HG03565 (cell line): ENCODE data around the gene MAPK8IP3.
"Not testable (repeated sequence)": the region's sequence is repeated elsewhere in the genome, so short reads cannot be mapped to it uniquely, and the experiment has no call there.

ENCODE experiments used
- ATAC-seq: cut with Tn5 transposase; IDR thresholded peaks from one replicate; pipeline ENCODE4 v1.9.1; 2021; ENCODE audit warnings: mild to moderate bottlenecking, moderate library complexity; ENCODE audit not compliant: unreplicated experiment

The MAPK8IP3 gene

DNA sequence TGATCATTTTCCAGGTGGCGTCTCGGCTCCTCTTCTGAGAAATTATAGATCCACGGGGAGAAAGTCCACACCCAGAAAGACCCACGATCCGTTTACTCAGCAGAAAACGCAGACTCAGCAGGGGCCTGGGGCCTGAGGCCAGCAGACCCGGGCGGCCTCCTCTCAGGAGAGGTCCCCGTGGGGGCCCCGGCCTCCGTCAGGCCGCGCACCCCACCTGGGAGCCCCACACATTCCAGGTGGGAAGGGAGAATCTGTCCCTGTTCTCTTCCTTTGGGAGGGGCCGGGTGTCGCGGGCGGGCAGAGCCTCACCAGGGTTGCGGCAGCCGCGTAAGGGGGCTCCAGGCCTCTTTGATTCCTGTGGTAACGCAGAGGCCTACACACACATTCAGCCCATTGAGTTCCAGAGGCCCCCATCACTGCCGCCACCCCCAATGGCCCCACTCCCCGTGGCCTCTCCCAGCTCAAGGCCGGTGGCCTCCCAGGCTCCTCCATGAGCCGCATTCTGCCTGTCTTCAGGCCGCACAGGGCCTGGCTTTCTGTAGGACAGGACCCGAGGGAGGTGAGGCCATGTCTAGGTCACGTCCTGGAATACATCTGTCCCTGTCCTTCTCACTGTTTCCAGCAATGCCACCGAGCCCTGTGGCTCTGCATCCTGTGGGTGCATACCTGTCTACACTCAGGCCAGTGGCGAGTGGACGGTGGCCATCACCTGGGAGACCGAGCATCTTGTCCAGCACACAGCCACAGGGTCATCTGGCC is 89.1 kb downstream of the MAPK8IP3 start:
- ATAC-seq = no peak

DNA sequence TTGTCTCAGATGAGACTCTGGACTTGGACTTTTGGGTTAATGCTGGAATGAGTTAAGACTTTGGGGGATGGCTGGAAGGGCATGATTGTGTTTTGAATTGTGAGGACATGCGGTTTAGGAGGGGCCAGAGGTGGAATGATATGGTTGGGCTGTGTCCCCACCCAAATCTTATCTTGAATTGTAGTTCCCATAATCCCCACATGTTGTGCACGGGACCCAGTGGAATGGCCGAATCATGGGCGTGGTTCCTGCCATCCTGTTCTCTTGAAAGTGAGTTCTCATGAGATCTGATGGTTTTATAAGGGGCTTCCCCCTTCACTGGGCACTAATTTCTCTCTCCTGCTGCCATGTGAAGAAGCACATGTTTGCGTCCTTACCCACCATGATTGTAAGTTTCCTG is 93.3 kb downstream of the MAPK8IP3 start:
- ATAC-seq = not testable (repeated sequence)

DNA sequence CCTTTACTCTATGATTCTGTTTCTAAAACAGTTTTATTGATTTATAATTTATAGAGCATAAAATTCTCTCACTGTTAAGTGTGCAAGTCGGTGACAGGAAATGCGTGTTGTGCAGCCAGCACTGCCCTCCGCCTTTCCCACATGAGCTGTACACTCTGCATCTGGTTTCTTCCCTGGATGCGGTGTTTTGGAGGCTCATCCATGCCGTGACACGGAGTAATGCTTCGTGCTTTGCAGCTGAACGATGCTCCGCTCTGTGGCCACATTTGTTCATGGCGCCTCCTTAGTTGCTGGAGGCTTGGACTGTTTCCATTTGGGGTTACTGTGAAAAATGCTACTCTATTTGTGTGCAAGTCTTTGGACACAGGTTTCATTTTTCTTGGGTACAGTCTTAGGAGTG is 94.7 kb downstream of the MAPK8IP3 start:
- ATAC-seq = no peak

DNA sequence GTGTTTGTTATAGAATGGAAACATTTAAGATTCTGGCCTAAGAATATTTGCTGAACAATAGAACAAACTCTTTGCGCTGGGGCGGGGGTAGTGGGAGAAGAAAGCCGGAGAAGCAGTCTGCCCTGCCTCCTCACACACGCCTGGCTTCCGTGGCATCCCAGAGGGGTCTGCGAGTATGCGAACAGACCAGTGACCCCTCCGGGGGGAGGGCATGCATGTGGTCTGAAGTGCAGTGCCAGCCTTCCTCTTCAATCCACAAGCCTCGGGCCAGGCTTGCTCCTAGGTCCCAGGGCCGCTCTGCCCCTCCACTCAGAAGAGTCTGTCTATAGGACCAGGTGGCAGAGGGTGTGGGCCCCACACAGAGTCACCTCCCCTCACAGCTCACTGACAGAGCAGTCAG is 101.6 kb downstream of the MAPK8IP3 start:
- no peak for ATAC-seq

DNA sequence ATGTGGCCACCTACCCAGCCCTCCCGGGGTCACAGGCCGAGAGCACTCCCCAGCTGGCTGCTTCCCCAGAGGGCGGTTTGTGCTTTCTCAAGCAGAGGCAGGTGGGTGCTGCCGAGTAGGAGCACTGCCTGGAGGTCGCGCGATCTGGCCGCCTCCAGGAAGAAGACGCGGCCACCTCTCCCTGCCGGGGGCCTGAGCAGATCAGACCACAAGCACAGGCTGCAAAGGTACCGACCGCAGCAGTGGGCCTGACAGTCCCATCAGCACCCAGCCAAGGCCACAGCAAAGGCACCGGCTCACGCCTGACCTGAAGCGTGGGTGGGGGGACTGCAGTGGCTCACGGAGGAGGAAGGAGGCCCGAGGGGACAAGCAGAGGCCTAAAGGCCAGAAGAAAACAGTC is 102.7 kb downstream of the MAPK8IP3 start:
- no peak for ATAC-seq

DNA sequence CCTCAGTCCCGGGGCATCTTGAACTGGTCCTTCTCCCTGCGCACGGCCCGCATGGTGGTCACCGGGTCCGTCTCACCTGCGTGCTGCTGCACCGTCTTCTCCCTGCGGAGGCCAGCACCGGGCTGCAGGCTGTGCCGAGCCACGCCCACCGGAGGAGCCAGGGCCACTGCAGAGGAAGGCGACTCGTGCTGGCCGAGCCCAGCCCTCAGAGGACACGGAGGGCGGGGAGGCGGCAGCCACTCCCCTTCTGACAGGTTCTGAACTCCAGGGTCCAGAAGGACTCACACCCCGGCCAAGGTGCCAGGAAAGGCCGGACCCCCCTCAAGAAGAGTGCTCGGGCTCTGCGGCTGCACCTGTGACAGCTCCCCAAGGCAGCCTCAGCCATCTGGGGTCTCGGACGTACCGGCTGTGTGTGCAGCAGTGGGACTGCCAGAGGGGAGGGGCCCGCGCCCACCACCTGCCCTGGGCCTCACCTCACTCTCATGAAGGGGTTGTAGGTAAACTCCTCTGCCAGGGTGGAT is 103.3 kb downstream of the MAPK8IP3 start:
- ATAC-seq = no peak

DNA sequence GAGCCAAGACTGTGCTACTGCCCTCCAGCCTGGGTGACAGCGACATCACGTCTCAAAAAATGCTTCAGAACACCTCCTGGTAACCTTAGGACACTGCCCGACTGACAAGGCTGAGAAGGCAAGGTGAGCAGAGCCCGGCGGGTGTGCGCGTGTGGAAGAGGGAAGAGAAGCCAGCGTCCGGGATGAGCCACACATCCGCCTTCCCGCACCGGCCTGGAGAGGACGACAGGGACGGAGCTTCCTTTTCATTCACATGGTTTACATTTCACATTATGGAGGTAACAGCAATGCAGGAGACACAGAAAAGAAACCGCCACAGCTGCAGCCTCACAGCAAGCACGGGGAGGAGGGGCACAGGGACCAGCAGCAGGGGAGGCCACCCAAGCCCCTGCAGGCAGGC is 104.1 kb downstream of the MAPK8IP3 start:
- no peak for ATAC-seq

DNA sequence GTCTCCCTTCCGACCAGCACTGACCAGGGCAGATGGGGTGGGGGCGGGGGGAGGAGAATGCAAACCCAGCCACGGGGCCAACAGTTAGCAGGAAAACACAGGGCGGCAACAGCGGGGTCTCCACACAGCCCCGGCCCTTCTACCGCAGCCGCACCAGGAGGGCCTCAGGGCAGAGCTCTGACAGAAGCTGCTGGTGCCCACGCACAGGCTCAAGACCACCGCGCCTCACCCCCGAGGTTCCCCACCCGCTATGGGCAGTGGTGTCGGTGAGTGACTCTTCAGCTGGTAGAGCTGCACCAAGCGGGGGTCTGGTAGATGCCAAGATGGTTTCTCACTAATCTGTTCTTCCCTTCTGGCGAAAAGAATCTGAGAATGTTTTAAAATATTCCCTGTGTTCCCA is 104.5 kb downstream of the MAPK8IP3 start:
- no peak for ATAC-seq

DNA sequence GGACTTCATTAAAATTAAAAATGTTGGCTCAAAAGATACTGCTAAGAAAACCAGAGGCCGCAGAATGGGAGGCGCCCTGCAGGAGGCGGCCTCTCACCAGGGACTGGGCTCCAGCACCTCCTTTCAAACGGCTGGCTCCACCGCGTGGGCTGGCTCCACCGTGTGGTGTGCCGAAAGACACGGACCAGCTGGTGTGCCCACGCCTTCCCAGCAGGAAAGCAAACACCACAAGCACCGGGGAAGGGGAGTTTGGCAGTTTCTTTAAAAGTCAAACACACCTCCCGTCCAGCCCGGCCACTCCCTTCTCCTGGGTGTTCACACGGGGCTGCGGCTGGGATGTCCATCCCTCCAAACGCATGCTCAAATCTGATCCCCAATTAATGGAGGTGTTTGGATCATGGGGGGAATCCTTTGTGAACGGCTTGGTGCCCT is 106.8 kb downstream of the MAPK8IP3 start:
- no peak for ATAC-seq

DNA sequence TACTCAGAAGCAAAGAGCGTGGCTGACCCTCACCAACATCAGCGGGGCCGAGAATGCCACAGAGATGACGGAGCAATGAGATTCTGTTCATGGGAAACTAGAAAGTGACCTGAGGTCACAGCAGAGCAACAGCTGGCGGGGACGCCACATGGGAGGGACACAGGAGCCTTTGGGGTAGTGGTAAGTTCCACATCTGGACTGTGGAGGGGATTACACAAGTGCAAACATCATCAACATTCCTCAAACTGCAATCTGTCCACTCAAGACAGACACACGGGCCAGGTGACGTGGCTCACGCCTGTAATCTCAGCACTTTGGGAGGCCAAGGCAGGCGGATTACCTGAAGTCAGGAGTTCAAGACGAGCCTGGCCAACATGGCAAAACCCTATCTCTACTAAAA is 109.5 kb downstream of the MAPK8IP3 start:
- no peak for ATAC-seq

DNA sequence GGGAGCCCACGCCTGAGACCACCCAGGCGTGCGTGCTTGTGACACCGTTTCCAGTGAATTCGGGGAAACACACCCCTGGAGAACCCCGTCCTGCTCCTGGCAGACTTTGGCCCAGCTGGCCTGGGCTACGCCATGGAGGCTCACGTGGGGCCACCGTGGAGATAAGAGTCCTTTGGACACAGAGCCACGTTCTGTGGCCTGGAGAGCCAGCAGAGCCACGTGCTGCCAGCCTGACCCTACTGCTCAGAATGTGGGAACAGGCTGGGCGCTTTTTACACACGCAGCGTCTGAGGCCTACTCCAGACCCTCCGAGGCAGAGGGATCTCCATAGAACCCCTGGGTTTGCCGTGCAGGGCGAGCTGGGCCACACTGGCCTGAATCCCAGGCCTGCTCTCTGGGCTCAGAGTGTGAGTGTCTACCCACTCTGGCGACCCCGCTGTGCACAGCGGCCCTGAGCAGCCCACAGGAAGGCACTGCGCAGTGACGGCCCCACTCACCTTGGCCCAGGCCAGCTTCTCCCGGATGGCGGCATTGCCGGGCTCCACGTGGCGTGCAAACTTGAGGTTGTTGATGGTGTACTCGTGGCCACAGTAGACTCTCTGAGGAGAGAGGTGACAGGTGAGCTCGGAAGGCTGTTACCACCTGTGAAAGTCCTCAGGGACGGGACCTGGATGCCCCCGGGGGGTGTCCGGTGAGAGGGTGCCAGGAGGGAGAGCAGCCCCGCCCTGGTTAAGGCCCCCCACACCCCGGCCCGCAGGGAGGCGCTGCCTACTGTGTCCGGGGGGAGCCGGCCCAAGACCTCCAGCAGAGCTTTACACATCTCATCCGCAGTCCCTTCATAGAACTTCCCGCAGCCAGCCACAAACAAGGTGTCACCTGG is 110.6 kb downstream of the MAPK8IP3 start:
- ATAC-seq = no peak

DNA sequence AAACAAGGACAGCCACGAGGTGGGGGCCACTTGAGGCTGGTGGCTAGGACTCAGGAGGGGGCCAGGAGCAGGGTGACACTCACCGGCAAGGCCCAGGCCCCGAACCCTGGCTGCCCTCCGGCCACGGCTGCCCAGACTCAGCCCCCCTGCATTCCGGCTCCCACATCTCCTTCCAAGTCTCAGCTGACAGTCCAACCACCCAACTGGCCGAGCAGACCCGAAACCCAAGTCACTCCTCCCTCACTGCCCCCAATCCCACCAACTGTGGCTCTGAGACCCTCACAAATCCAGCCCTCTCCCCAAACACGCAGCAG is 111.2 kb downstream of the MAPK8IP3 start:
- ATAC-seq = no peak

DNA sequence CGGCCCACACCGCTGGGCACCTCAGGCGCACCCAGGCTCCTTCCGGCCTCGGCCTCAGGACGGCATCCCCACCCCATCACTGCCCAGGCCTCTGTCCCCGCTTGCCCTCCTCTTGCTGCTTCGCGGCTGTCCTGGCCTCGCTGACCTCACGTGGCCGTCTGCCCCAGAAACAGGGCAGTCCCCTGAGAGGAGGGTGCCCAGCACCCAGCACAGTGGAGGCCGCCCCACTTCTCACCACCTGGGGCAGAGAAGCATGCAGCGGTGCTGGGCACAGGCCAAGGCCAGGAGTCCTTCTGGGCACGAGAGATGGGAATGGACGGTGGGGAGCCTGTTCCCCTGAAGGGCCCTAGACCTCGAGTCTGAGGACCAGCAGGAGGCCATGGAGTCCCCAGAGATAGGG is 111.7 kb downstream of the MAPK8IP3 start:
- ATAC-seq = no peak

DNA sequence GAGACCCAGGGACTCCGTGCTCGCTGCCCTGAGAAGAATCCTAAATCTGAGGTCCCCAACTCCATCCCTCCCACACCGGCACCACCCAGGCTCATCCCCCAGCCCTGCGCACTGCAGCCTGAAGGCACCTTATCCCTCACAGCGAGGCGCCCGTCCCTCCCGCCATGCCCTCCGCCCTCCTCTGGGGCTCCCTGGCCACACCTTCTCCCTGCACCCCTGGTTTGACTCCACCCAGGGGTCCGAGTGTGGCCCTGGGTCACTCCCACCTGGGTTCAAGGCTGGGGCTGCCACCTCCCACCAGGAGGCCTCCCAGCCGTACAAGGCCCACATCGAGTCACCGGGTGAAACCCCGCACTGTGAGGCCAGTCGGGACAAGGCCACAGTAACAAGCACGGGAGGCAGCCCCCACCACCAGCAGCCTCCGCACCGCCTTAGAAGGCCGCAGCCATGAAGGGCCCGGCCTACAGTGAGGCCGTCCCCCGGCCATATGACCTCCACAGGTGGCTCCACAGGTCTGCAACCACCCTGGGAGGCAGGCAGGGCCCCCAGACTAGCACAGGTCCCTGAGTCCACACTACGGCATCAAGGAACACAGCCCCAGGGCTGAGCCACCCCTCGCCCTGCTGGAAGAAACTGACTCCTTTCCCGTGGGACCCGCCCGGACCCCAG is 112.3 kb downstream of the MAPK8IP3 start:
- no peak for ATAC-seq

DNA sequence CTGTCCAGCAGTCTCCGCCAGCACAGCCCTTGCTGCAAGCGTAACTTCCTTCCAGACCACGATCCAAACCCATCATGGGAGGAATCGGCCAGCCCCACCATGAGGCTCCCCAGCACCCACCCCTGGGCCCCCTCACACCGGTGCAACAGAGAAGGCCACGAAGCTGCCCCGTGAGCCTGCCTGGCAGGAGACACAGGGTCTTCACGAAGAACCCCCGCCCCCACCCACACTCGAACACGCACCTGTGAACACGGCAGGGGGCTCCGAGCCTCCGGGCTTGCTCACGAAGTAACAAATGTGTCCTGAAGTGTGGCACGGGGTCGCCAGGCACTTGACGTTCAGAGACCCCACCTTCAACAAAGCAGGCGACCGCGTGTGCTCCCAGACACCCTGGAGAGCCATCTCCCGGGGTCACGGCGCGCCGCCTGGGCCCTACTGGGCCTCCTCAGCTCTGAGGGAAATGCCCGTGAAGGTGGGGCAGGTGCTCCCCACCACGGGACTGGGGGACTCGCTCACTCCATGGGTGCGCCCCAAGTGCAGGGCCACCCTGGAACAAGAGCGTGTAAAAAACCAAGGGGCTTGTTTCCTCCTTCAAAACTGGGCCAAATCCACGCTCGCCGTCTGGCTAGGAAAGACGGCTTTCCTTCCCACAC is 113.0 kb downstream of the MAPK8IP3 start:
- no peak for ATAC-seq

DNA sequence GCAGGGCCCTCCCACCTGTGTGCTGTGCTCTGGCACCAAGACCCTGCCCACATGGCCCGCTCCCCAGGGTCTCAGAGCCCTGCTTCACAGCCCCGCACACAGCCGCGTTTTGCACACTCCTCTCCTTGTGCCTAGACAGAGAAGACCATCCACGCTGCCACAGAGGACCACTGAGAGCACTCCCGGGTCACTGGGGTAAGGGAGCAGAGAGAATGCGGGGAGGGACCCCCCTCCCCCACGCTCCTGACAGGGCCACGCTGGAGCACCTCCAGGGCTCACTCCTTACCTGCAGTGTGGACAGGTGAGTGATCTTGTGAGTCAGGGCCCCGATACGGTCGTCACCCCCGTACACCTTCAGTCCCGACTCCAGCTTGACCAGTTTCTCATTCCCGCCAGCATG is 113.6 kb downstream of the MAPK8IP3 start:
- no peak for ATAC-seq
